Sciatic nerve (tissue), 2 donors: ENCODE measurements around the gene MKRN1. TPM values are rescaled to one million over a fixed set of nuclear protein-coding genes. Genes with fewer than 3 reads are reported as not detected.
"Not testable (repeated sequence)": the region's sequence is repeated elsewhere in the genome, so short reads cannot be mapped to it uniquely, and the experiment has no call there.

Experiments used
- ATAC-seq: fragments of 200-7000 bp; cut with Tn5 transposase; one replicate; pipeline ENCODE4 v1.9.1; 2020; ENCODE audit warnings: mild to moderate bottlenecking, moderate library complexity
- DNase-seq: peaks from one replicate; pipeline ENCODE4 v3.0.0-alpha.2; 2020; ENCODE audit warnings: low spot score
- intact Hi-C: fragments of 100-400 bp; cut with DNase I; formaldehyde crosslinking; loops from one replicate; pipeline ENCODE4 v1.14.2; 2022
- total RNA-seq: library from RNA; stranded (reverse); fragmentation: NEBNext Ultra II Directional; extraction: Animal tissue kit (Norgen Biotek cat#: 25700); gene quantifications from one replicate; pipeline ENCODE4 v1.2.1, GENCODE V29; 2021
- donor health status: DM: no; HTN: no; CAD: no.
- donor health status: DM: no; HTN: no; CAD: no.

The MKRN1 gene
- total RNA-seq, 1 donor from 2014 or later, result 113 TPM

DNA sequence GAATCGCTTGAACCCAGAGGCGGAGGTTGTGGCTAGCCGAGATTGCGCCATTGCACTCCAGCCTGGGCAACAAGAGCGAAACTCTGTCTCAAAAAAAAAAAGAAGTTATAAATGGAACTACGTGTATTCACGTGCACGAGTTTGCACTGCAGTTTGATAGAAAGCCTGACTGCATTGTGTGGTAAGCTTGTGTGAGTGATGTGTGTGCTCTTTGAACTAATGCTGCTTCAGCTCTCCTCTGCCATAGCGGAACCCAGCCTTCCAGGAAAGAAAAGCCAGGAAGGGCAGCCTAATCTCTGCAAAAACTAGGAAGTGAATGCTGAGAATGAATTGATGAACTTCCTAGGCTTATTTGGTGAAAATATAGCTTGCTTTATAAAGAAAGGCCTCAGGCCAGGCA, 15.6 kb upstream of the MKRN1 start:
- ATAC-seq, result peak; percentile 39
- intact Hi-C loops, result no loop called here
- no peak for DNase-seq

DNA sequence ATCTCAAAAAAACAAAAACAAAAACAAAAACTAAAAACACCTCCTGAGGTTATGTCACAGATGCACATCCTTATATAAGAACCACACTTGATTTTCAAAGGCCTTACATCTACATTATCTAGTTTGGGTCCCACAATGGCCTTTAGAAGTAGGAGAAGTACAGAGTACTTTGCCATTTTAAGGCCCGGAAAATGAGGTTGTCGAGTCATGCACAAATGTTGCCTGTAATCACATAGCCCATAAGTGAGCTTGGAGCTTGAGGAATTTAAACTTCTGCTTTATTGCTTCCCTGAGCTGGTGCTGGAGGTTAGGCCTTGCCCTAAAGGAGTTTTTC, 9.7 kb upstream of the MKRN1 start:
- intact Hi-C loops, result no loop called here
- ATAC-seq (no peak), DNase-seq (no peak)

DNA sequence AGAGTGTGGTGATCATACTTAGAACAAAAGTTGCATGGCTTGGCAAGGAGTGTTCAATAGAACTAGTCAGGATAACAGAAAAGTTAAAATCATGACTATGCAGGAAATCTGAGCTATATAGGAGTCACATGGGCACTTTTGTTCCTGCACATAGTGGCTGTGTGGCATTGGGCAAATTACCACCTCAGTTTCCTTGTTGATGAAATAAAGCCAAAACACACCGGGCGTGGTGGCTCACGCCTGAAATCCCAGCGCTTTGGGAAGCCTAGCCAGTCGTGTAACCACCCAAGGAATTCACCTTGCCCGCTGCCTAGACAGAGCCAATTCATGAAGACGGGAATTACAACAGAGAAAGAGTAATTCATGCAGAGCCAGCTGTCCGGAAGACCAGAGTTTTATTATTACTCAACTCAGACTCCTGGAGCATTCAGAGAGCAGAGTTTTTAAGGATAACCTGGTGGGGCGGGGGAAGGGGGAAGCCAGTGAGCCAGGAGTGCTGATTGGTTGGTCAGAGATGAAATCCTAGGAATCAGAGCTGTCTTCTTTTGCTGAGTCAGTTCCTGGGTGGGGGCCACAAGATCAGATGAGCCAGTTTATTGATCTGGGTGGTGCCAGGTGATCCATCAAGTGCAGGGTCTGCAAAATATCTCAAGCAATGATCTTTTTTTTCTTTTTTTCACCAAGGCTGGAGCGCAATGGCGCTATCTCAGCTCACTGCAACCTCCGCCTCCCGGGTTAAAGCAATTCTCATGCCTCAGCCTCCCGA, 6.4 kb upstream of the MKRN1 start:
- DNase-seq (no peak), ATAC-seq (no peak)
- intact Hi-C loops, result no loop called here

DNA sequence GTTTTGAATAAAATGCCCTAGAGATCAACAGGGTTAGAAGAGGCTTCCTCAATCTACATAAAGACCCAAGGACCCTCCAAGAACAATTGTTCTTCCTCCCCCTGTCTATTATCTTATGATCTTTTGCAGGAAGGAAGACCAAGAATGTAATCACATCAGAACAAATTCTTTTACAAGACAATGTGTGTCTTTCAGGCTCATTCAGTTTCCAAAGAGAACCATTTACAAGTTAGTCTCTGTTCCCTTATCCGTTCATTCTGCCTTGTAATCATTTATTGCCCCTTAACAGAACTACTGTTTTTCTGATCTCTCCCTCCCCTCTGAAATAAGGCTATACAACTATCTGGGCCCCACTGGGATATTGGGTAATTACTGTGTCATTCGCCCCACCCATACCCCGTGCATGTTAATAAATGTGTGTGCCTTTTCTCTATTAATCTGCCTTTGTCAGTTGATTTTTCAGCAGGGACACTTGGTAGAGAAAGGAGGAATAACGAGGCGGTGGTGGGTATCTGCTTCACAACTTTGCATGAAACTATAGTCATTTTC, 5.7 kb upstream of the MKRN1 start:
- ATAC-seq, result no peak
- intact Hi-C loops, result no loop called here

DNA sequence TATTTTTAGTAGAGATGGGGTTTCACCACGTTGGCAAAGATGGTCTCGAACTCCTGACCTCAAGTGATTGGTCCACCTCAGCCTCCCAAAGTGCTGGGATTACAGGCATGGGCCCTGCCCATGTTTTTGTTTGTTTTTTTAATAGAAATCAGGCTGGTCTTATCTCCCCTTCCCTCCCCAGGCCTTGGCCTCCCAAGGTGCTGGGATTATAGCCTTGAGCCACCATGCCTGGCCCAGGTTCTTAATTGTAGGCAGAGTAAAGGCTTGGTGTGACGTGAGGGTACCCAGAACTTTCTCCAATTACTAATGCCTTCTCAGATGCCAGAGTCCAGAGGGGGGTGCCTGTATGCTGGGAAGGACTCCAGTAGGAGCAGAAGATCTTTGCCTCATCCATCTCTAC, 5.2 kb upstream of the MKRN1 start:
- ATAC-seq (no peak), DNase-seq (no peak)

More for the DNA sequence above, 5.7 kb upstream of the MKRN1 start:
- DNase-seq, result no peak

DNA sequence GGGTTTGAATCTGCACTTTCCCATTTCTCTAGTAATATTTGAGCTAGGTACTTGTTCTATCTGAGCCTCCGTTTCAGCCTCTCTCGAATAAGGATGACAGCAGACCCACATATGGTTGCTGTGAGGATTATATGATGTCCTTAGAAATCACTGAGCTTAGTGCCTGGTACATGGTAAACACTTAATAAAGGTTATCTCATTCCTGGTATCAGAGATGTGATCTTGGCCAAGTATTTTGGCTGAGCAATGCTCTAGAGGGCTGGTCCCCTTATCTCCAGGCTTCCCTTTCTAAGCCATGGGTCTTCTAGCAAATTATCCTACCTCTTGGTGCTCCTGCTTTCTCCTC, 407 bp upstream of the MKRN1 start:
- ATAC-seq, result no peak
- intact Hi-C loops, result no loop called here
- DNase-seq, result no peak

More for the DNA sequence above, 5.2 kb upstream of the MKRN1 start:
- intact Hi-C loops, result no loop called here

DNA sequence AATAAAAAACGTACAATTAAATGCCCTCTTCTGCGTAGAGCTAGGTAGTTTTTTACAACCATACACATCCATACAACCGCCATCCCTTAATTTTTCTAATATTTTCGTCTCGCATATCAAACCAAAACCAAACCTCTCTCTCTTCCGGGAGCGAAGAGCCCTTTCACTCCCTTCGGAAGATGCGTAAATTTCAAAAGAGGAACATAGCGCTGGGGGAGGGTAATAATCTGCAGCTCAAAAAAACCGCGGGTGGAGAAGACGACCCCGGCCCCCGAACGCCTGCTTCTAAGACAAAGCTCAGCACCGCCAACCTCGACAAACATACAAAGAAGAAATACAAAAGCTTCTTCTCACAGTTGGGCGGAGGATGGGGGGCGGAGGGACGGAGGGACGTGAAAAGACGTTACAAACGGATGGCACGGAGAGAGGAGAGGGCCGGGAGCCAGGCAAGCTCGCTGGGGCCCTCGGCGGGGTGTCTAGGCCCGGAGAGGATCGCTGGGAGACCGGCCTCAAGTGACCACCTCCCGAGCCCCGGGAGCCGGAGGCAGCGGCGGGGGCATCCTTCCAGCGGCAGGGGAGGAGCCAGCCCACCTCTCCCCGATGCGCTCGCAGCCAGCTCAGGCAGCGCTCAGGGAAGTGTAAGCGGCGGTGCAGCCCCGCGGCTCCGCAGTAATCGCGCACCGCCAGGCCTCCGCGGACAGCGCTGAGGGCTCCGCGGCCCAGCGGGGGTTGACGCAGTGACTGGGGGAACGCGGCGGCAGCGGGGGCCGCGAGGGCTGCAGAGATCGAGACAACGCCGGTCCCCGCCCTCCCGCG, 851 bp downstream of the MKRN1 start:
- intact Hi-C loops, result no loop called here
- DNase-seq, result peak; percentile 63
- peak; percentile 19 for ATAC-seq

DNA sequence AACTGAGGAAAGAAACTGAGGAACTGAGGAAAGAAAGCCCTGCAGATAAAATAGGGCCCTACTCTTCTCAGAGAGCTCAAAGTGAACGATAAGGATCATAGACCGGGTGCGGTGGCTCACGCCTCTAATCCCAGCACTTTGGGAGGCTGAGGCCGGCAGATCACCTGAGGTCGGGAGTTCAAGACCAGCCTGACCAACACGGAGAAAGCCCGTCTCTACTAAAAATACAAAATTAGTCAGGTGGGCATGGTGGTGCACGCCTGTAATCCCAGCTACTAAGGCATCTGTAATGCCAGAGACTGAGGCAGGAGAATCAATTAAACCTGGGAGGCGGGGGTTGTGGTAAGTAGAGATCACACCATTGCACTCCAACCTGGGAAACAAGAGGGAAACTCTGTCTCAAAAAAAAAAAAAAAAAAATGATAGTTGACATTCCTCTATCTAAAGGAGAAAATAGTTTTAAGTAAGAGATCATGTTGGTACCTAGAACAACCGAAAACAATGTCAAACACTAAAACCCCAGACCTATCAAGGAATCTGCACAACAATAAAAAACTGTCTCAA, 2.5 kb downstream of the MKRN1 start:
- no peak for DNase-seq
- no peak for ATAC-seq
- intact Hi-C loops, result no loop called here

DNA sequence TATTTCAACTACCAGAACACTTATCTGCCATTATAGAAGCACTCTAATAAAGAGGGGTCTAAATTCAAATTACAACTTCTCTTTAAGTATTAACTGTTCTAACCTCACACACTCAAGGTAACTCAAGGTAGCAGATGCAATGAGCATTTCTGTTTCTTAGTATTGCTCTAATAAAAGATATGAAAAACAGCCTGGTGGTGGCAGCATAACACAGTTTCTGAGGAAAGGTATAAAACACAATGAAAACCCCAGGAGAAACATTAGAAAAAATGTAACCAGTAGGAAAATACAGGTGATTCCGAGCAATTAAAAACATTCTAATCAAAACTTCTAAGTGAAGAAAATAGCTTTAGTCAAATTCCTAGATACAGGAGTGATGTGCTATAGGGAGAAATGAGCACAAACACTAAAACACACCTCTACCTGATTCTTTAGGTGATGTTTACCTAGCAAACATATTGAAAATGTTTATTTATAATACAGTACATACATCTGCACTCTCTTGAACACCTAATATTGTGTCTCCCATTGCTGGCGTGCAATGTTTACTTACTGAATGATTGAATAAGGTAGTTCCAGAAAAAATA, 3.5 kb downstream of the MKRN1 start:
- no peak for DNase-seq
- ATAC-seq, result no peak
- intact Hi-C loops, result no loop called here

DNA sequence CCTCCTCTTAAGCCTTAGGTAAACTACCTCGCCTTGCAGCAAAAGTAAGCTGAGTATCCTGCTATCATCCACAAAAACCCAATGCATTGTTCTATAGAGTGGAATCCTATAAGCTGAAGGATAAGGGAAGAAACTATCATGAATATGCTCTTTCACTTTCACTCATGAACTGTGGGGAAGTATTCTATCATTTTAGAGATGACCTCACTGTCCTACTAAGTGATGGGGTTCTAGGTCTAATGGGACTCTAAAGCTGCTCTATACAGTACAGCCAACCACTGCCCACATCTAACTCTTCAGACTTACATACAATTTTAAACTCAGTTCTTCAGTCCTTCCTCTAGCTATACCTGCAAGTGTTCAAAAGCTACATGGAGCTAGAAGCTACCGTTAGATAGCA, 16.2 kb downstream of the MKRN1 start:
- DNase-seq (no peak), ATAC-seq (no peak)
- intact Hi-C loops, result no loop called here

DNA sequence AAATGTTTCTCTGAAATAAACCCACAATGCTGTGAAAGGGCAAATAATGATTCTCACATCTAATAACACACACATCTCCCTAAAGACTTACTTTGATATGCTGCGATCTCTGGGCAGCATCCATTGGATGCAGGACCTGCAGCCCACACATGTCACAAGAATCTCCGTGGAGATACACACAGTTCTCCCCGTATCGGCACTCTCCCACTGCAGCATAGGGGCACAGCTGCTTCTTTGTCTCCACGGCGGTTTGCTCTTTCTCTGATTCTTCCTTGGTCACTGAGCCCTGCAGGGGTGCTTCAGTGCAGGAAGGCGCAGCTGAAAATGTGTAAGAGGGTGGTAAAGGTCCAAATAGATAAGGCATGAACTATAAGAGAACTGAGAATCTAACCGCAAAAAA, 20.4 kb downstream of the MKRN1 start:
- DNase-seq, result no peak
- no peak for ATAC-seq
- intact Hi-C loops, result no loop called here

DNA sequence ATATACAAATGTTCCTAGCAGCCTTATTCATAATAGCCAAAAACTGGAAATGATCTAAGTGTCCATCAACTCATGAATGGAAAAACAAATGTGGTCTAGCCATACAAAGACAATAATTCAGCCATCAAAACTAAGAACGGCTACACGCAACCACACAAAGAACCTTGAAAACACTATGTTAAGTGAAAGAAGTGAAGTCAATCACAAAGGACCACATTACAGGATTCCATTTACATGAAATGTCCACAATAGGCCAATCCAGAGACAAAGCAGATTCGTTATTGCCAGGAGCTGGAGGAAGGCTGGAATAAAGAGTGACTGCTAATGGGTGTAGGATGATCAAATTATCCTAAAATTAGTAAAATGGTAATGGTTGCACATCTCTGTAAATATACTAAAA, 21.1 kb downstream of the MKRN1 start:
- ATAC-seq (no peak), DNase-seq (no peak)
- intact Hi-C loops, result no loop called here

DNA sequence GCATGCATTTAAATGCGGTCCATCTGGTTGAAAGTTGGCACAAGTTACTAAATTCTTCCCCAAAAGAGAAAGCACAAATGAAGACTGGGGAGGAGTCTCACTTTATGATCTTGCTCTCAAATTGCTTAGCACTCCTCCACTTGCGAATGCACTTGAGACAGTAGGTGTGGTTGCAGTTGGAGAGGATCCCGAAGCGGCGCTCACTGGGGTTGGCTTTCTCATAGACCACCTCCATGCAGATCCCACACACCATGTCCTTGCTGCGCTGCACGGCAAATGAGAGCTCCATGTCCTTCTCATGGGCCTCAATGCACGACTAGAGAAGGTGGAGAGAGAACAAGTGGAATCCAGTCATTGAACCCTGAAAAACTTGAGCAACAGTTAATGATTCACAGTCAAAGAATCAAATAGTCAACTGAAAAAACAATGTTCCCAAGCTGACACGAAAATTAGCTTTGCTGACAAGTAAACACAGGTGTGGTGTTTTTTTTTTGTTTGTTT, 22.7 kb downstream of the MKRN1 start:
- intact Hi-C loops, result no loop called here
- no peak for DNase-seq
- ATAC-seq, result no peak

DNA sequence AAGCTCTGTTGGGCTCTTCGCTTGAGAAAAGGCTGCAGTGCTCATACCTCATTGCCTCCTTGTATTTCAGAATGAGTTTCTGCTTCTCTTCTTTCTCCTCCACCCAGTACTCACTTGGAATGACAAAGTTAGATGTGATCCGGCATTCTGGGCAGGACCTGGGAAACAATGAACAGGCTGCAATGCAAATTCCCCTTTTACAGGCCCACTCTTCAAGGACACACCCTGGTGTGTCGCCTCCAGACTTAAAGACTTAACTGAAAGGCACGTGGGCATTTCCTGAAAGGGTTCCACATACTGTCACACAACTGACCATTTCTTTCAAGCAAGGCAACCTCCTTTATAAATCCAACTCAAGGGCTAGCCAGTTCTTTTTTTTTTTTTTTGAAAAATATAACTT, 23.6 kb downstream of the MKRN1 start:
- intact Hi-C loops, result no loop called here
- no peak for DNase-seq
- ATAC-seq, result no peak

DNA sequence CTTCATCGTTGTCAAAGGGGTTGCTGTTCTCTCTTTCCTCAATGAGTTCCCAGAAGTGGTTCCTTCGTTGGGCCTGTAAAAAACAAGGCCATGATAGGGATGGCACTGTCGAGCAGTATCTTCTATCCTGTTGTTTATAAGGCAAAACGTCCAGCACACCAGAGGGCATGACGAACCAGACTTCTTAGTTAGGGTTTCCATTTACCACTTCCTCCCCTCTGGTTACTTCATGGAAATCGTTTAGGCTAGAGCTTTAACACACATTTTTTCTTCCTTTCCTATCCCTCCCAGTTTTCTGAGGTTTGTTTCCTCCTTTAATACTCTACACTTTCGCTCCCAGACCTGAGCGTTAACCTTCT, 24.7 kb downstream of the MKRN1 start:
- ATAC-seq (no peak), DNase-seq (no peak)
- intact Hi-C loops, result no loop called here

DNA sequence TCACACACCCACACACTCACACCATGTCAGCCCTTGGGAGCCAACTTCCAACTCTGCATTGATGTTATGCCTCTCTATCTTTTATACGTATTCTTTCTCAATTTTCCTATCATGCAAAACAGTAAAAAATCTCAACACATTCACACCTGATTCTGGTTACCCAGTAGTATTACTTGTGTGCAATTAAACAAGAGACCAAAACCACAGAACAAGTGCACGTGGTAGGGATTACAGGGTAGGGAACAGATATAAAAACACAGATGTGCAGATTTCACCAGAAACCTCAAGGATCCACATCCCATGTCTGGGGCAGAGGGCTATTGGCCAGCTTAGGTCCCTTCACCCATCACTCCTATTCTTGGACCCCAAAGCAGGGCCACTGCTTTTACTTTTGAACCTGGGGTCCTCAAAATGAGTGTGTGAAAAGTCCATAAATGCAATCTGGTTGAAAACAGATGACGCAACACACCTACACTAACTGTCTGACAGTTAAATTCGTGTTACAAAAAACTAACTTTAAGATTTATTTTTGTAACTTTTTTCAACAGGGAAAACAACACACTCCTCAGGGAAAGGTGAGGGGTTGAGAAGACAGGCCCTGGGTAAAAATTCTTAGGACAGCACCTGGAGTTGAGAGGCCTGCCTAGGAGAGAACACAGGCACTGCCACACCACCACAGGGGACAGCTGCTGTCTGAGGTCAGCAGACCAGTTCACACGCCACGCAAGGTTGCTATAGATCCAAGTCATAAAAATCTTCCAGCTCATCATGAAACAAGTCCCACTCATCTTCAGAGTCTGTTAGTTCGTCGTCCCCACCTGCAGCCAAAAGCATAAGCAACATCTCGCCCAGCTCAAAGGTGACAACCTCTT, 25.3 kb downstream of the MKRN1 start:
- intact Hi-C loops, DNase-seq, ATAC-seq: not testable (repeated sequence)

DNA sequence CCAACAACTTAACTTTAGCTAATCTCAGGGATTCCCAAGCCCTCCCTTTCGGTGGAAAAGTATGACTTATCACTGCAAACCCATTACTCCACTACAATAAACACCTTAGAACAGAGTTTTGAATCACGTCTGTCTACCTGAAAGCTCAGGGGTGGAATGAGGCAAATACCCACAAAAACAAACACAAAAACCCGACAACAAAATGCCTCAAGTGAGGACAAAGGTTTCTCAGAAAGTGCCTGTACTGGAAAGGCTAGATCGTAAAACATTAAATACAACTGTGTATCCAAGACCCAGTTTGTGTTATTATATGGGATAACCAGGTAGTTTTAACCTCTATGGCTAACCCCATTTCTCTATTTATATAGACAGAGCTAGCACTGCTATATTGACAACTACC, 26.0 kb downstream of the MKRN1 start:
- no peak for ATAC-seq
- DNase-seq, result no peak
- intact Hi-C loops, result no loop called here

DNA sequence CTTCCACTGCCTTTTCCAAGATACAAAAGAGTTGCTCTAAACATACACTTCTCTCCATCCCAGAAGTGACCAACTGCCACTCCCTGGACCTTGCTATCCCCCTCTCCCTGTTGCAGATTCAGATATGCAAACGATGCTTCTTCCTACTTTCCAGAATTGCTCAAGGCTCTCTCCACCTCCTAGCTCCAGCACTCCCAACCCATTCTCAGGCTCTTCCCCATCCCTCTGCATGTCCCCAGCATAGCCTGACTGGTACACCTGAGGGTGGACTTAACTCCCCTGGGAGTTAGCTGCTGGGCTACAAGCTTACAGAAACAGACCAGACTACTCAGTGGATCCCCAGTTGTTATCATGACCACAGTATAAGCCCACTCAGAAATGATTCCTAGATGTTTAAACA, 27.6 kb downstream of the MKRN1 start:
- intact Hi-C loops, result no loop called here
- DNase-seq (no peak), ATAC-seq (no peak)
